GM12878 (cell line): ENCODE results near the gene PRR16. TPM values are rescaled to one million over a fixed set of nuclear protein-coding genes. Genes with fewer than 3 reads are reported as not detected.

Source experiments
- ATAC-seq: fragments of 200-7000 bp; cut with Tn5 transposase; 3 replicates; pipeline ENCODE4 v1.9.1; 2020; ENCODE audit warnings: mild to moderate bottlenecking, moderate library complexity
- BruUV-seq: library from RNA; stranded (reverse); fragments of 400-500 nt; replicated peaks from 2 replicates; lab custom pipeline; 2021; lab: Mats Ljungman, UMichigan
- CTCF ChIA-PET: fragments of 300-600 bp; sonication (Branson Sonifier 250); formaldehyde crosslinking; extraction: SDS; loops from one replicate; lab custom pipeline; 2021; ENCODE audit warnings: inconsistent platforms; lab: Yijun Ruan, JAX
- POLR2A ChIA-PET: fragments of 350-600 bp; formaldehyde crosslinking; extraction: SDS; loops from one replicate; lab custom pipeline; 2021; ENCODE audit warnings: inconsistent platforms; lab: Charles Lee
- RAD21 ChIA-PET: fragments of 300-600 bp; sonication (Branson Sonifier 250); formaldehyde crosslinking; loops from one replicate; lab custom pipeline; 2023; ENCODE audit warnings: antibody characterized with exemption; ENCODE audit not compliant: unreplicated experiment; lab: Charles Lee
- SMC1A ChIA-PET: fragments of 300-600 bp; sonication (Branson Sonifier 250); formaldehyde crosslinking; loops from one replicate; lab custom pipeline; 2023; ENCODE audit not compliant: unreplicated experiment, uncharacterized antibody; lab: Charles Lee
- DNase-seq: peaks from one replicate; pipeline ENCODE4 v3.0.0-alpha.2; 2011; ENCODE audit warnings: low read depth, low spot score
- FAIRE-seq: peaks from 3 replicates; lab custom pipeline; 2011; peaks lifted over from hg19 to GRCh38; lab: Jason Lieb, UNC
- H2AFZ ChIP-seq: 2 replicates; pipeline ENCODE4 v1.6.0; 2011; ENCODE audit warnings: low read depth, low read length, control low read depth; ENCODE audit not compliant: control insufficient read depth
- H3K27ac ChIP-seq: 2 replicates; pipeline ENCODE4 v1.5.1; 2011; ENCODE audit warnings: control low read depth; ENCODE audit not compliant: control insufficient read depth, insufficient read depth
- H3K27me3 ChIP-seq, 2 experiments: replicated peaks in 1 of 2; 2 replicates each; pipeline versions ENCODE4 v1.6.0 to v1.6.1; 2011; ENCODE audit warnings: low read length in 1 of 2; ENCODE audit not compliant: control insufficient read depth in 2 of 2, insufficient read depth in 2 of 2
- H3K36me3 ChIP-seq, 2 experiments: 2 replicates each; pipeline ENCODE4 v1.5.1; 2011; ENCODE audit warnings: low read length in 1 of 2; ENCODE audit not compliant: control insufficient read depth in 2 of 2, insufficient read depth in 2 of 2
- H3K4me1 ChIP-seq: 2 replicates; pipeline ENCODE4 v1.6.1; 2011; ENCODE audit warnings: mild to moderate bottlenecking, low read length, moderate library complexity, mixed read lengths; ENCODE audit not compliant: control insufficient read depth, insufficient read depth
- H3K4me2 ChIP-seq: 2 replicates; pipeline ENCODE4 v1.6.0; 2011; ENCODE audit warnings: control low read depth; ENCODE audit not compliant: control insufficient read depth, insufficient read depth
- H3K4me3 ChIP-seq: fragments of 200-600 bp; sonication (generic); 2 replicates; pipeline ENCODE4 v1.5.1; 2016
- H3K79me2 ChIP-seq: 2 replicates; pipeline ENCODE4 v1.6.0; 2011; ENCODE audit warnings: low read length; ENCODE audit not compliant: control insufficient read depth, insufficient read depth
- H3K9ac ChIP-seq: 2 replicates; pipeline ENCODE4 v1.8.0; 2011; ENCODE audit warnings: low read length, control low read depth, mixed read lengths; ENCODE audit not compliant: control insufficient read depth, insufficient read depth
- H3K9me3 ChIP-seq: replicated peaks from 3 replicates; pipeline ENCODE4 v1.5.1; 2011; ENCODE audit warnings: mild to moderate bottlenecking, low read length; ENCODE audit not compliant: control insufficient read depth, insufficient read depth
- H4K20me1 ChIP-seq: 2 replicates; pipeline ENCODE4 v1.6.0; 2011; ENCODE audit not compliant: control insufficient read depth, insufficient read depth
- CBX5 ChIP-seq: sonication (generic); IDR thresholded peaks from 2 replicates; pipeline ENCODE4 v1.6.1; 2016; ENCODE audit warnings: low read depth, moderate library complexity, mild to moderate bottlenecking, inconsistent platforms
- DPF2 ChIP-seq: fragments of 450-650 bp; IDR thresholded peaks from 2 replicates; pipeline ENCODE4 v1.6.1; 2017; ENCODE audit warnings: mild to moderate bottlenecking
- GATAD2B ChIP-seq: fragments of 450-650 bp; conservative IDR thresholded peaks from 2 replicates; pipeline ENCODE4 v1.6.1; 2017; ENCODE audit warnings: low read depth, mild to moderate bottlenecking, moderate library complexity
- MEF2B ChIP-seq: fragments of 450-650 bp; IDR thresholded peaks from 2 replicates; pipeline ENCODE4 v1.6.1; 2018; ENCODE audit warnings: mild to moderate bottlenecking, moderate library complexity; ENCODE audit not compliant: partially characterized antibody, poor library complexity, severe bottlenecking
- MTA2 ChIP-seq: fragments of 450-650 bp; IDR thresholded peaks from 2 replicates; pipeline ENCODE4 v1.6.1; 2016; ENCODE audit warnings: low read depth, mild to moderate bottlenecking, moderate library complexity
- NRF1 ChIP-seq: conservative IDR thresholded peaks from 2 replicates; pipeline ENCODE4 v1.6.1; 2011; ENCODE audit warnings: mild to moderate bottlenecking, low read depth, low read length, improper control_type of control experiment
- RAD21 ChIP-seq: IDR thresholded peaks from 2 replicates; pipeline ENCODE4 v1.6.1; 2011; ENCODE audit warnings: mild to moderate bottlenecking, low read depth, low read length, moderate library complexity; ENCODE audit not compliant: insufficient read depth
- RFX5 ChIP-seq: IDR thresholded peaks from 2 replicates; pipeline ENCODE4 v1.6.1; 2011; ENCODE audit warnings: low read depth, low read length, improper control_type of control experiment
- TCF12 ChIP-seq: IDR thresholded peaks from 2 replicates; pipeline ENCODE4 v1.6.1; 2011; ENCODE audit warnings: low read depth, mild to moderate bottlenecking, low read length
- YY1 ChIP-seq: IDR thresholded peaks from 2 replicates; pipeline ENCODE4 v1.6.1; 2011; ENCODE audit warnings: low read depth, mild to moderate bottlenecking, low read length
- ZNF24 ChIP-seq: fragments of 450-650 bp; IDR thresholded peaks from 2 replicates; pipeline ENCODE4 v1.6.1; 2017; ENCODE audit warnings: antibody characterized with exemption, mild to moderate bottlenecking
- ZNF622 ChIP-seq: fragments of 450-650 bp; IDR thresholded peaks from 2 replicates; pipeline ENCODE4 v1.6.1; 2017; ENCODE audit warnings: mild to moderate bottlenecking, inconsistent platforms
- WGBS: methylation state at CpG from one replicate; pipeline ENCODE4 v1.1.6; 2016; ENCODE audit warnings: low lambda C conversion rate; ENCODE audit not compliant: insufficient replicate concordance, insufficient coverage; ENCODE audit errors: missing lambda C conversion rate; 5-methylcytosine and 5-hydroxymethylcytosine counted together
- in situ Hi-C: fragments of 300-500 bp; cut with MboI; formaldehyde crosslinking; loops from 9 replicates; pipeline ENCODE4 v1.14.3; 2018; ENCODE audit warnings: mixed read lengths
- intact Hi-C: fragments of 100-400 bp; cut with micrococcal nuclease; formaldehyde crosslinking; loops from one replicate; pipeline ENCODE4 v1.14.2; 2022; ENCODE audit not compliant: unreplicated experiment
- polyA plus RNA-seq, 11 experiments: library from polyadenylated mRNA; depleted of rRNA in 4 of 11; unstranded in 6 of 11; stranded (reverse) in 5 of 11; fragments of >200 nt; fragmentation: Nextera tagmentation in 4 of 11; fragmentation: Illumina TruSeq in 1 of 11; extraction: Ambion mirVana in 4 of 11; extraction: Trizol in 1 of 11; gene quantifications; 1 replicate in 1 of 11; 2 replicates in 10 of 11; pipeline versions ENCODE4 v1.2.1 to v1.2.3, GENCODE V29; 2011 to 2016; ENCODE audit warnings: inconsistent platforms in 2 of 11, missing spikeins in 2 of 11, low read depth in 1 of 11
- total RNA-seq, 4 experiments: library from RNA; depleted of rRNA in 3 of 4; stranded (reverse); fragments of >200 nt in 3 of 4; fragmentation: Illumina TruSeq in 1 of 4; extraction: Trizol in 1 of 4; gene quantifications; 2 replicates each; pipeline versions ENCODE4 v1.2.1 to v1.2.3, GENCODE V29; 2013 to 2021

Gene PRR16
- total and polyA plus RNA-seq, 10 of the 15 experiments (the other 5 are each of a cell fraction or from before 2014, with no cell fraction given): not detected

GRCh38 chr5:120499876-120500563, 35.9 kb downstream of the PRR16 start (continued):
- TF ChIP-seq NRF1 (no peak), RAD21 (no peak), MEF2B (no peak), RFX5 (no peak), YY1 (no peak), GATAD2B (no peak), DPF2 (no peak), MTA2 (no peak), ZNF24 (no peak), TCF12 (no peak), ZNF622 (no peak), CBX5 (no peak)

- Histone ChIP-seq H3K27ac (no peak overlapping the region), H3K9ac (no peak overlapping the region), H2AFZ (no peak overlapping the region), H3K27me3 (no peaks in the 10 kb centered on the region), H3K79me2 (no peaks in the 10 kb centered on the region), H3K4me2 (no peak overlapping the region), H3K9me3 (no peaks in the 10 kb centered on the region), H3K36me3 (no peaks in the 10 kb centered on the region), H4K20me1 (no peaks in the 10 kb centered on the region), H3K4me1 (no peaks in the 10 kb centered on the region), H3K4me3 (no peak overlapping the region)
- TF ChIP-seq NRF1: no peak
- 50% methylated on average over 4 of the region's 4 CpGs for WGBS
- DNase-seq (no peak), FAIRE-seq (no peak), ATAC-seq (no peak)
- ChIA-PET RAD21 (no interaction called here), POLR2A (no interaction called here), SMC1A (no interaction called here), CTCF (no interaction called here)
- intact Hi-C loops (no loop called here), in situ Hi-C loops (no loop called here)
- BruUV-seq: no TSS peak
These were observed 38.4 kb downstream of the PRR16 start for GRCh38 chr5:120502531-120502930.
